ENCODE results near the gene YARS2.
"Not testable (repeated sequence)": the region's sequence is repeated elsewhere in the genome, so short reads cannot be mapped to it uniquely, and the experiment has no call there.

The YARS2 gene

DNA sequence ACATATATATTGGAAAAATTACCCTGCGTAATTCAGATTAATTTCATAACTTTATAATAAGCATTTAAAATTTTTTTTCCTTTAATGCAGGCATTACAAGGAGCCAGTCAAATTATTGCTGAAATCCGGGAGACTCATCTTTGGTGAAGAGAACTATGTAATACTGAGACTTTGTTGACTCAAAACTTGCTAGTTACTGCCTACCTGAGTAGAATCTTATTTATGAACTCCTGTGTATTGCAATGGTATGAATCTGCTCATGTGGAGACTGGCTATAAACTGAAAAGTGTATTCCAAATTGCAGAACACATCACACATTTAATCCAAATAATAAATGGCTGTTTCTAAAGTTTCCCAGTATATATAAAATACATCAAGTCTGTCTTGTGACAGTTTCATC is 12.4 kb downstream of the YARS2 start:
- DNase-seq = no peak

DNA sequence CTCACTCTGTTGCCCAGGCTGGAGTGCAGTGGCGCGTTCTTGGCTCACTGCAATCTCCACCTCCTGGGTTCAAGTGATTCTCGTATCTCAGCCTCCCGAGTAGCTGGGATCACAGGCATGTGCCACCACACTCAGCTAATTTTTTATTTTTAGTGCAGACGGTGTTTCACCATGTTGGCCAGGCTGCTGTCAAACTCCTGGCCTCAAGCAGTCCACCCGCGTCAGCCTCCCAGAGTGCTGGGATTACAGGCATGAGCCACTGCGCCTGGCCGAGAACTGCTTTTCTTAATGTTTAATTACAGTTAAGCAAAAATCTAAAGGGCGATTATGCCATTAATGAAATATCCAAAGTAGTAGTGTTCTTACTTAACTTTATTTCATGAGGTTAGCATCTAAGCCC is 13.6 kb downstream of the YARS2 start:
- DNase-seq = no peak

DNA sequence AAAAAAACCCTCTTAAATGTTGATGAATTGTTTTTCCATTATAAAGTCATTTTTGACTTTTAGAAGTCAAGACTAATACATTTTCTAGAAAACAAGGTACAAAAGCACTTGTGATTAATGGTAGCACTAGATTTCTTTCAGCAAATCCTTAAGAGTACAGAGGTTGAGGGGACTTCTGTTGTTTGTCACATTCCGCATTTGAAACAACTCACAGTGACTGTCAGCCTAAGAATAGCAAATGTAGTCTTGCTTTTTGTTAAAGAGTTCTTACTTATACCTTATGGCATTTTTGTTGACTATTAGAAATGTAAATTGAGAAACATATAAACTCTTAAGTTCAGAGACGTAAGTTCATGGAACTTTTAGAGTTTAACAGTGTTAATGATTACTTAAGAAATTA is 16.4 kb downstream of the YARS2 start:
- no peak for DNase-seq

DNA sequence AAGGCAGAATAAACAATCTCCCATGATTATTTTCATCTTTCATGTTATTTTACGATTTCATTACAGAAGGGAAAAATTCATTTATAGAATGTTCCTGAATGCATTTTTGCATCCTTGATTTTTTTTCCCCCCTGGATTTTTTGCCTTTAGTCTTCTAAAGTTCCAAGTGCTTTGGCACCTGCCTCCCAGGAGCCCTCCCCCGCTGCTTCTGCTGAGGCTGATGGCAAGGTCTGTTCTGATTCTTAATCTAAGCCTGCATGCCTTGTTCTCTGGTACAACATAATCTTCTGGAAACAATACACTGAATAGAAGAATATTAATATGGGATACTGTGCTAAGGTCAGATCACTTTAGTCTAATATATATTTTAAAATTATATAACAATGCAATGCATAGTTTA is 18.0 kb downstream of the YARS2 start:
- DNase-seq = no peak

DNA sequence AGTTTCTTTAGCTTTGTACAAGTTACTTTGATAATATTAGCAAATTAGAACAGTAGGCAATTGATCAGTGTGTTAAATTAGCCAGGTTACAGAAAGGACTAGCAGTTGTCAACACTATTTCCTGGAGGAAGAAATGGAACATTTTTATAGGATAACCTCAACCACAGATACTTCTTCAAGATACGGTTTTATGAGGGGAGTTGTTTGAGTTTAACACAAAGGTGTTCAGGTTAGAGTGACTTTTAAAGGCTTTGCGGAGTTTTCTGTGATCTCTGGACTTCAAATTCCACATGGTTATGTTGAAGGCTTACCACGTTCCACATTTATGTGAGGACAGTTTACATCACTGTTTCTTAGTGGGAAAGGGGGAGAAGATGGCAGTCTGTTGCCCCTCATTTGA is 19.3 kb downstream of the YARS2 start:
- no peak for DNase-seq

DNA sequence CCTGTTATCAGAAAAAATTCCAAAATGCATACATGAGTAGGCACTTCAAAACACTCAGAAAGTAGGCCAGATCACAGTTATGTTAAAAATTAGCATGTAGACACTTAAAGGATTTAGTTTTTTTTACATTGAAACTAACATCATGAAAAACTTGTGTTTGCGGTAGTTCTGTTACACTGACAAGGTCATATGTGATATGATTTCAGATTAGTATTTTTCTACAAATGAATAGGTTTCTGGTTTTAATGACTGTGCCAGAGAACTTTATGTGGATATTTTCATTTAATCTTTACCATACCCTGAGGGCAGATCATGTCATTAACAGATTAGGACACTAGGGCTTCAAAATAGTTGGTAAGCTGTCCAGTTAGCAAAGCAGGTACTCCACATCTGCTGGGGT is 20.7 kb downstream of the YARS2 start:
- no peak for DNase-seq

DNA sequence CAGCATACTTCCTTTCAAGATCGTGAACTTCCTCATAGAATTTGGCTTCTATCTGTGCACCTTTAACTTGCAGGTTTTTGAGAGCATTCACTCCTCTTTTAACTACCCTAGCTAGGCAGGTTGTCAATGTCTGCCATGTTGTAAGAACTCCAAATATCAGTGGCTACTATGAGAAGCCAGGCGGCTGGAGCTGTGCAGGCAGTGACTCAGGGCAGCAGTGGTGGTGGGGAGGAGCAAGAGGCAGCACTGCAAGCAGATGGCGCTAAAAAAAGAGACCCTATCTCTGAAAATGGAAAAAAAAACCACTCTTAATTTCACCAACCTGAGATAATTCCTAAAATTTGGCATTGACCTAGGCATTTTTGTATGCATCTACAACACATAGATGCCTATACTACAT is 28.5 kb downstream of the YARS2 start:
- no peak for DNase-seq

DNA sequence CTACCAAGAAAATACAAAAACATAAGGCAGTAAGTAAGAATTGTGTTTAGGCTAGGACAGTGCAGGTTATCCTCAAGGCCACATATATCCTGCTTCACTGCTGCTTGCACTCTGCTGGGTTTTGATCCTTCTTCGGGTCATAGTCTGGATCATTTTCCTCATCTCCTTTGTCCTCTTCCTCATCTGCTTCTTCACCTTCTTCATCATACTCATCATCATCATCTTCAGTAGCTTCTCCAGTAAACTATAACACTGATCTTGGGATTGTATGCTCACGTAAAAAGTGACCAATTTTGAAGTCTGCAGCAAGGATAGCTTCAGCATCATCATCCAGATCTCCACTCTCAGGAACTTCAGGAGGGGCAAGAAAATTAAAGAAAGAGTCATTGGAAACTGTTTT is 29.4 kb downstream of the YARS2 start:
- DNase-seq = no peak

DNA sequence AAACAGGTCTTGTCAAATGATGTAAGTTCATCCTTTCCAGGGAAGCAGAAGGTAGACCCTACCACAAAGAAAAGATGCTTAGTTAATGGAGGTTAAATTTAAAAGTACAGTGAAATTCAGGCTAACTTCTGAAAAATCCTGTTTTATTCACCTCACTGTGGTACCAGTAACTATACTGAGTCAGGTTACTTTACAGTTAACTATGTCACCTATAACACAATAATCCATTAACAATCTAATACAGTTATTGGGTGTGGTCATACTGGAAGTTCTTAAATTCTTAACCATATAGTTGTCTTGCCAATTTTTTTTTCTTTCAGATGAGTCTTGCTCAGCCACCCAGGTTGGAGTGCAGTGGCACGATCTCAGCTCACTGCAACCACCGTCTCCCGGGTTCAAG is 30.4 kb downstream of the YARS2 start:
- DNase-seq = not testable (repeated sequence)

DNA sequence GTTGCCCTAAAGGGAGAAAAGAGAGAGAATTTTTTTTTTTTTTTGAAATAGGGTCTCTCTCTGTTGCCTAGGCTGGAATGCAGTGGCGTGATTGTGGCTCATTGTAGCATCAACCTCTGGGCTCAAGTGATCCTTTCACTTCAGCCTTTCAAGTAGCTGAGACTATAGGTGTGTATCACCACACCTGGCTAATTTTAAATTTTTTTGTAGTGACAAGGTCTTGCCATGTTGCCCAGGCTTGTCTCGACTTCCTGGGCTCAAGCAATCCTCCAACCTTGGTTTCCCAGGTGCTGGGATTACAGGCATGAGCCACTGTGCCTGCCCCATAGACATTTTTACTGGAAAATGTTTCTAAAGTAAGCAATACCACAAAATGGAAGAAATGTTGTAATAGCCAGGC is 36.8 kb downstream of the YARS2 start:
- DNase-seq = no peak

DNA sequence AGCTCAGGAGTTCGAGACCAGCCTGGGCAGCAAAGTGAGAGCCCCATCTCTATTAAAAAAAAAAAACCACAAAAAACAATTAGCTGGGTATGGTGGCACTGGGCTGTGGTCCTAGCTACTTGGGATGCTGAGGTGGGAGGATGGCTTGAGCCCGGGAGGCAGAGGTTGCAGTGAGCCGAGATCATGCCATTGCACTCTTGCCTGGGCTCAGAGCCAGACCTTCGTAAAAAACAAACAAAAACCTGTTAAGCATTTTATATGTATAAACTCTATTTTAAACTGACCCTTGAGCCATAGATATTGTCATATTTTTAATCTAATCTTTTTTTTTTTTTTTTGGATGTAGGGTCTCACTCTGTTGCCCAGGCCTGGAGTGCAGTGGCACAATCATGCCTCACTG is 40.9 kb downstream of the YARS2 start:
- DNase-seq = no peak

DNA sequence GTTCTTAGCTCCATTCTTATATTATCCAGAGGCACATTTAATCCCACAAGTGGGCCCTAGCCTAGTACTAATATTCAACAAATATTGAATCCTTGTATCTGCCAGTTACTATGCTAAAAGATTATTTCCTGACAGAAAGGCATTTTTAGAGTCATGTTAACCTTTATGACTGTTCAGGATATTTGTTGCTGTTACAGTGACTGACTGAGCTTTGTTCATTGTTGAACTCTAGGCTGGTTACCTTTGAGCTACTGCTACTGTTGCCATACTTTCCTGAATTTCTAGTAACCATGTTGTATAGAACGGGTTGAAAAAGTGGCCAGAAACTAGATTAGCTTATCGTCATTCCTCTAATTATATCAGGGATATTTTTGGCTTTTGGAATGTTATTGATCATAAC is 46.8 kb downstream of the YARS2 start:
- DNase-seq = no peak

DNA sequence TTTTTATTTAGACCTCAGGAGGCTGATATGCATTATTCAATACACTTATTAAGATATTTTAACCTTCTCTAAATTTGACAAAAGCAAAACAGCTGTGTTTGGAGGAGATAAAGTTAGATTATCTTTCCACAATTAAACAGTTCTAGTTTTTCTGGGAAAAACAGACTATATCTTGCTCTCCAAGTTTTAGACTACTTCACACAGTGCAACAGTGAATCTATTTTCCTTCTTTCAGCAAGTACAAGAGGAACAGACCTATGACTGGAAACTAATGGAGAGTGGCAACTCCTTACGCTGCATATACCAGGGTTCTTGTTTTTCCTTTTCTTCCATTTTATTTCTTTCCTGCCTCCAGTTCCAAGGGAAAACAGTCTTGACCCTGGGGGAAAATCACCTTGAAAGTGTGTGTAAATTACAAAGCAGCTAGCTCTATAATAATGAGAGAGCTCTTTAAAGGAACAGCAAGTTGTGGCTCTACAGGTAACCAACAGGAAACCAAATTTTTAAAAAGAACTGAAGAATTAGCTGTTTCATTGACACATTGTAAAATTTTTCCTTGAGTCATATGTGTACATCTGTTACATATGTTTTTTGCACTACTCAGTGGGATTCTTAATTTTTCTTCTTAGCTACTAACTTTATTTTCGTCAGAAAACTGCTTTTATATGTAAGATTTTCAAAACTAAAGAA is 49.2 kb downstream of the YARS2 start:
- no peak for DNase-seq

DNA sequence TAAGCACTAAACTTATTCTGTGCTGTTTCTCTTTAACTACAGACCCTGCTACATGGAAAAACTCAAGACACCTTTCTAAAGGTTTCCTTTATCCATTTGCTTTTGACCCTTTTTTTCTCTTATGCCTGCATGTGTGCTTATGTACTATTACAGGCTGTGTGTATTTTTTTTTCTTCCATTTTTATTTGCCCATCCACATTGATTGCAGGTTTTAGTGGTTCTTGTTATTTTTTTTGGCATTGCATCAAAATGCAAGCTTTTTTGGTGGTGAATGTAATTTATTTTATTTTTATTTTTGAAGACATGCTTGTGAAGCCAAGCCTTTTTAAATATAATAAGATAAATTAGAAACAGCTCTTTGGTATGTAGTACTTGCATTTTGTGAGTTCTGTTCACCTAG is 49.9 kb downstream of the YARS2 start:
- no peak for DNase-seq

DNA sequence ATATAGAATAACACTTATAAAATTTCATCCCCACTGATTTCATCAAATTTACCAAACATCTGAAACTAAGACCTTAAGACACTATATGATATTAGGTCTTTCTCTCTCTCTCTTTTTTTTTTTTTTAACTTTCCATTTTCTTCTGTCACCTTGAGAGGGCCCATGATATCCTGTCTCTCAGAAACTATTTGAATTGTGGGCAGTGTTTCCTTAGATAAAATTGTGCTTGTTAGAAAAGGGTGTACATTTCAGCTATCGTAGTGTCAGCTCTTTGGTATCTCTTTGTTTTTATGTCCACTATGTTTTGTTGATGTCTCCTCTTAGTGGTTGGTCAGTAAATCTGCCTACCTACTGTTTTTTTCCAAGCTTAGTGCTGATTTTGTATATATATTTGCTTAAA is 52.8 kb downstream of the YARS2 start:
- no peak for DNase-seq

DNA sequence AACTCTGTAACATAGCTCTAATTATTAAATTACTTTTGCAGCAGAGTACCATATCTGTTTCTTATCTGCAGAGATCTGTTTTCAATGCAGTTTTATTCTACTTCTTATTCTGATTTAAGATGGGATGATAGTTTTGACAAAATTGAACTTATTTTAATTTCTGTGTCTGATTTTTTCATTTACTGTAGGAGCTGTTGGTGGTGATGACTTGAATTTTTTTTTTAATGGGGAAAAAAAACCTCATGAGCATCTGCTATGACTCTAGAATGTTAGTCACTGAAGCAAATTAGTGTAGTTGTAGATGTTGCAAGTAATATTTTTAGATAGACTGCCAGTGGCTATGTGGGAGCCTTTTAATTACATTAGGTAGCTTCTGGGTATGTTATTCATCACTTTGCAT is 53.2 kb downstream of the YARS2 start:
- DNase-seq = no peak

DNA sequence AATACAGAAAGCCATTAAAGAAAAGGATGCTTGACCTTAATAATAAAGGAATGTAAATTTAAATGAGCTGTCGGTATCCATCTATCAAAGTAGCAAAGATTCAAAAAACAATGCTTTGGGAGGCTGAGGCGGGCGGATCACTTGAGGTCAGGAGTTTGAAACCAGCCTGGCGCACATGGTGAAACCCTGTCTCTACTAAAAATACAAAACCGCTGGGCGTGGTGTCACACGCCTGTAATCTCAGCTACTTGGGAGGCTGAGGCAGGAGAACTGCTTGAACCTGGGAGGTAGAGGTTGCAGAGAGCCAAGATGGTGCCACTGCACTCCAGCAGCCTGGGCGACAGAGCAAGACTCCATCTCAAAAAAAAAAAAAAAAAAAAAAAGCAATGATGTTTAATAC is 56.3 kb downstream of the YARS2 start:
- not testable (repeated sequence) for DNase-seq

DNA sequence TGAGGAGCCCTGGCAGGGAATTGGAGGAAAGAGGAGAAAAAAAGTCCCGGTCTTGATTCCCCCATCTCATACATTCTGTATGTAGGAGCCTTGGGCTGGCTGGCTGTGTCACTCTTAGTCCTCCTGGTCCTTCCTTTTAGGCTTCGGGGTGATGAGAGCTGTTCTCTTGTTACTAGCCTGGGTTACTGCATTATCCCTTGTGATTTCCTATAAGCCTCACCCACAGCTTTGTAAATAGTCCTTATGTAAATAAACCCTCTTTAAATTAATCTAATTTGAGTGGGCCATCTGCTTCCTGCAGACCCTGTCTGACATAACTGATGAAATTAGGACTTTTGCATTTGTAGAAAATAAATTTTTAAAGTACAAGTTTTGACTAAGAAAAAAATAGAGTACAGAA is 57.4 kb downstream of the YARS2 start:
- no peak for DNase-seq

DNA sequence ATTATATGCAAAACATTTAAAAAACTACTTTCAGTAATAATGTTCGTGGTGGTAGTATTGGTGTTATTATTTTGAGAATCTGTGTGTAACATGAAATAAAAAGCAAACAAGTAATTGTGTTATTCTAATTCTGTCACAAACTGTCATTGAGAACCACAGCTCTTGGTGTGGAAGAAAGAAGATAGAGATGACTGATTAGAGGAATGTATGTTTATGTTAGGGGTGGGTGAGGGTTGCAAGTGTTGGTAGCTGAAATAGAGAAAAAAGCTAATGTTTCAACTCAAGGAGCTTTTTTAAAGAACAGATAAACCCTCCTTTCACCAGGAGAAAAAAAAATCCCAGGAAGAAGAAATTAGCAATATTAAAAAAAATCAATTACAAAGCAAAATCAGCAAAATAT is 58.3 kb downstream of the YARS2 start:
- DNase-seq = no peak
